Esophagus squamous epithelium (tissue), 5 donors: ENCODE results near the gene CTCFL. TPM values are rescaled to one million over a fixed set of nuclear protein-coding genes. Genes with fewer than 3 reads are reported as not detected.

ENCODE experiments used
- DNase-seq: peaks from one replicate; lab custom pipeline; 2025; lab: John Stamatoyannopoulos, UW
- H3K27ac ChIP-seq, 4 donors: fragments of 200-600 bp; sonication (generic); one replicate each; pipeline ENCODE4 v1.5.1; 2016 to 2019; ENCODE audit warnings: mild to moderate bottlenecking in 1 of 4
- H3K27me3 ChIP-seq, 4 donors: fragments of 200-600 bp; sonication (generic); 1 replicate in 3 of 4; 2 replicates in 1 of 4; pipeline versions ENCODE4 v1.5.1 to v1.6.0; 2017 to 2021; ENCODE audit warnings: antibody characterized with exemption in 1 of 4
- H3K36me3 ChIP-seq, 3 donors: fragments of 200-600 bp; sonication (generic); one replicate each; pipeline ENCODE4 v1.5.1; 2016 to 2019
- H3K4me1 ChIP-seq, 3 donors: fragments of 200-600 bp; sonication (generic); one replicate each; pipeline ENCODE4 v1.5.1; 2017 to 2019
- H3K4me3 ChIP-seq, 4 donors: fragments of 200-600 bp; sonication (generic); 1 replicate in 3 of 4; 2 replicates in 1 of 4; pipeline ENCODE4 v1.5.1; 2016 to 2019; ENCODE audit warnings: mild to moderate bottlenecking in 2 of 4, moderate library complexity in 1 of 4
- H3K9me3 ChIP-seq, 3 donors: fragments of 200-600 bp; sonication (generic); one replicate each; pipeline ENCODE4 v1.5.1; 2016 to 2019
- POLR2A ChIP-seq, 4 donors: fragments of 450-650 bp; IDR thresholded peaks; one replicate each; pipeline ENCODE4 v1.6.1; 2017; ENCODE audit warnings: antibody characterized with exemption in 4 of 4, mild to moderate bottlenecking in 4 of 4, moderate library complexity in 3 of 4
- WGBS, 2 donors: methylation state at CpG; one replicate each; pipeline ENCODE4 v1.1.5; 2018; 5-methylcytosine and 5-hydroxymethylcytosine counted together
- intact Hi-C: fragments of 100-400 bp; cut with DNase I; formaldehyde crosslinking; loops from one replicate; pipeline ENCODE4 v1.15.0; 2022
- total RNA-seq, 4 donors: library from RNA; depleted of rRNA; stranded (reverse); fragments of >200 nt; gene quantifications; one replicate each; pipeline ENCODE4 v1.1.0, GENCODE V29; 2016
- TF ChIP-seq, protein P1 (sequence below), 6 experiments: fragments of 450-650 bp in 4 of 6; fragments of 200-600 bp in 2 of 6; sonication (generic) in 2 of 6; IDR thresholded peaks; one replicate each; pipeline ENCODE4 v1.5.1; 2016 to 2019; ENCODE audit warnings: antibody characterized with exemption in 6 of 6, mild to moderate bottlenecking in 4 of 6, moderate library complexity in 4 of 6
- donor health status: DM: yes; HTN: yes; CAD: no.

The CTCFL gene
- total RNA-seq, 4 donors from 2014 or later, result 0.19 TPM; not detected in 3

DNA sequence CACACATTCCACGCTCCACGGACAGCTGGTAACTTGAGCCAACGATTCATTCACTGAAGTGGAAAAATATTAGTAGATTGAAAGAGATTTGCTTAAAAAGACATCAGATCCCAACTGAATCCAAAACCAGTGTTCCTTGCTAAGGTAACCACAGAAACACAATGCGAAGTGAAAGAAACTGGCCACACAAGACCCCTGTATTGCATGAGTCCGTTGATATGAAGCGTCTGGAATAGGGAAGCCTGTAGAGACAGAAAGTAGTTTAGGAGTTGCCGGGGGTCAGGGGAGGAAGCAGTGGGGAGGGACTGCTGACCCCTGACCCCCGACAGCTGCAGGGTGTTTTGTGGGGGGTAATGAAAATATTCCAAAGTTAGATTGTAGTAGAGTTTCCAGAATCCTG is 46.0 kb upstream of the CTCFL start:
- Histone ChIP-seq H3K9me3 (no peaks in the 10 kb centered on the region), H3K4me3 (no peak overlapping the region), H3K27ac (no peak overlapping the region), H3K27me3 (peaks cover 0 to 27% (median 0%) of the 10 kb centered on the region in 4 donors), H3K4me1 (no peaks in the 10 kb centered on the region), H3K36me3 (no peaks in the 10 kb centered on the region)
- intact Hi-C loops, result no loop called here
- no peak for TF ChIP-seq POLR2A (IDR thresholded peaks at IDR 0.05)
- TF ChIP-seq, protein P1, sequence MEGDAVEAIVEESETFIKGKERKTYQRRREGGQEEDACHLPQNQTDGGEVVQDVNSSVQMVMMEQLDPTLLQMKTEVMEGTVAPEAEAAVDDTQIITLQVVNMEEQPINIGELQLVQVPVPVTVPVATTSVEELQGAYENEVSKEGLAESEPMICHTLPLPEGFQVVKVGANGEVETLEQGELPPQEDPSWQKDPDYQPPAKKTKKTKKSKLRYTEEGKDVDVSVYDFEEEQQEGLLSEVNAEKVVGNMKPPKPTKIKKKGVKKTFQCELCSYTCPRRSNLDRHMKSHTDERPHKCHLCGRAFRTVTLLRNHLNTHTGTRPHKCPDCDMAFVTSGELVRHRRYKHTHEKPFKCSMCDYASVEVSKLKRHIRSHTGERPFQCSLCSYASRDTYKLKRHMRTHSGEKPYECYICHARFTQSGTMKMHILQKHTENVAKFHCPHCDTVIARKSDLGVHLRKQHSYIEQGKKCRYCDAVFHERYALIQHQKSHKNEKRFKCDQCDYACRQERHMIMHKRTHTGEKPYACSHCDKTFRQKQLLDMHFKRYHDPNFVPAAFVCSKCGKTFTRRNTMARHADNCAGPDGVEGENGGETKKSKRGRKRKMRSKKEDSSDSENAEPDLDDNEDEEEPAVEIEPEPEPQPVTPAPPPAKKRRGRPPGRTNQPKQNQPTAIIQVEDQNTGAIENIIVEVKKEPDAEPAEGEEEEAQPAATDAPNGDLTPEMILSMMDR (IDR thresholded peaks at IDR 0.05), result no peak
- 64 to 73% methylated on average over 8 of the region's 8 CpGs for WGBS, 2 donors
- no peak for DNase-seq

DNA sequence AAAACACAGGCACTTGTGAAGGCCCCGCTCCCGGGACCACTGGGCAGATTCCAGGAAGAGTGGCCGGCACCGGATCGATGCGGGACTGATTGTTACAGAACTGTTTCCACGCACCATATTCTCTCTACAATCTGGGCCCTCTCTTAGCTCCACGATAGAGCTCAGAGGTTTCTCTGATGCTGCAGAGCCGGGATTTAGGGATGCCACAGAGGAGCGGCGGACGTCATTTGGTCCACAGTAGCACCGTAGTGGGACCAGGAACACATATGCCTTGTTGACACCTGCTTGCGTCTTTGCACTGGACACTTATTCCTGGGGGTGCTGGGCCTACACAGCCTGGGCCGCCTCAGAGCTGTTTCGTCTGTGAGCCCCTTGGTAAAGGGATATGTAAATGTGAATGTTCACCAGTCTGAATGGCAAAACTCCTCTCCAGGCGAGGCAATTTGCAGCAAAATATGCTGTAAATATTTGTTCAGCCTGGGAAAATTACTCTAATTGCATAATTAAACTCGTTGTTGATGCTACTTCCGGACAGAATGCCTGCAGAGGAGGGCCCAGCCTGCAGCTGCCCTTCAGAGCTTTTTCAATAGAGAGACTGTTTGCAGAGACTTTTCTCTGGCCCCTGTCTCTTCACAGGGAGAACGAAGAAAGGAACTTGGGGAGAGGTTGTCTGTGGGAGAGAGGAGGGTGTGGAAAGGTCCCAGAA is 45.4 kb upstream of the CTCFL start:
- no peak overlapping the region for H3K4me3 ChIP-seq
- no peak overlapping the region for H3K27ac ChIP-seq
- DNase-seq, result no peak
- TF ChIP-seq POLR2A (IDR thresholded peaks at IDR 0.05), result no peak
- TF ChIP-seq, protein P1 (IDR thresholded peaks at IDR 0.05), result no peak
- H3K27me3 ChIP-seq, result peaks cover 0 to 21% (median 0%) of the 10 kb centered on the region in 4 donors
- H3K4me1 ChIP-seq, result no peaks in the 10 kb centered on the region
- H3K36me3 ChIP-seq, result no peaks in the 10 kb centered on the region
- intact Hi-C loops, result no loop called here
- WGBS, 2 donors, result 44 to 76% methylated on average over 4 to 14 of the region's 20 CpGs
- H3K9me3 ChIP-seq, result no peaks in the 10 kb centered on the region

DNA sequence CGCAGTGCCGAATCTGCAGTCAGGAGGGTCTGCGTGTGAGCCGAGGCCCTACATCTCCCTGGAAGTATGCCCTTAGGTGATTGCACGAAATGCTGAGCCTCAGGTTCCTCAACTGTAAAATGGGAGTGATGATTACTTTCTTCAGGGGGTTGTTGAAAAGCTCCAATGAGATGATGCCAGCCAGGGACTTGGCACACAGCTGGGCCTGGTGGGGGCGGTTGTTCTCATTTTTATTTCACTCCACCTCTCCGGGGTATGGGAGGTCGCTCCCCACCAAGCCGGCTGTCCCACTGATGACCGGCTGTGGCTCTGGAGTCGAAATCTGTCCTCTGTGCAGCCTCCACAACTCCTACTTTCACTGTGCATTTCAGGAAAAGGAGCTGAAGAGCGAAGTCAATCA is 44.0 kb upstream of the CTCFL start:
- no peak for DNase-seq
- Histone ChIP-seq H3K36me3 (no peaks in the 10 kb centered on the region), H3K4me1 (no peaks in the 10 kb centered on the region), H3K9me3 (no peaks in the 10 kb centered on the region), H3K27ac (no peak overlapping the region), H3K27me3 (peaks cover 0 to 7% (median 0%) of the 10 kb centered on the region in 4 donors), H3K4me3 (no peak overlapping the region)
- TF ChIP-seq POLR2A (IDR thresholded peaks at IDR 0.05), result no peak
- TF ChIP-seq, protein P1 (IDR thresholded peaks at IDR 0.05), result no peak
- 88 to 90% methylated on average over 10 to 12 of the region's 12 CpGs for WGBS, 2 donors
- intact Hi-C loops, result no loop called here

DNA sequence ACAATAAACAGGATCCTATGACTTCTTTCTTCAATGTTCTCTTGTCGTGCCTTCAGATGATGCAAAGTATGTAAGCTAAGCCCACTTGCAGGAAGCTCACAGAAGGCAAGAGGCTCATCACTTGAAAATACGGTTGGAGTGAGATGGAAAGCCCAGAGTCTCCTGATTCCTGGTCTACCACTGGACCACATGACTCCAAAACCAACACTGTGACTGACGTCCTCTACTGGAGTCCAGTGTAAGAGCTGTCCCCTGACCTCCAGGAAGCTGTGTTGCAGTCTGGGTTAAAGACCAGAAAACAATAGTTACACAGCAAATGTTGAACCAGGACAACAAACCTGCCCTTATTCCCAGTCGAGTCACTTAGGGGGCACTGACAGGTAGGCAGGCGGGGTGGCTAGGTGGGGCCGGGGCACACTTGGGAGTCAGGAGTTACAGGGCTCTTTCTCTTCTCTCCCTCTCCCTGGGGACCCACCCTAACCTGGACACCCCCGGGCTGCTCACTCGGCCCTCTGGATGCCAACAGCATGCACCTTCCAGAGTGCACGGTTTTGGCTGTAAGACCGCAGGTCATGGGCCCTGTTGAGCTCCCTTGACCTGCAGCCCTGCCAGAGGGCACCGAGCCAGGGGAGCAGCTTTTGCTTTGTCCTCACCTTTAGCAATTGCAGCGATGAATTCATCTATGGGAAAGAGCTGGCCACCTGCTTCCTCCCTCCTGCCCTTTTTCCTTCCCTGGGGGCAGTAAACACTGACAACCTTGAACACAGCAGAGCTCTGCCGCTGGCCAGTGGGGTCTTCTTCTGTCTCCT is 43.4 kb upstream of the CTCFL start:
- WGBS, 2 donors, result 60 to 63% methylated on average over 4 to 11 of the region's 13 CpGs
- H3K27me3 ChIP-seq, result peaks cover 0 to 5% (median 0%) of the 10 kb centered on the region in 4 donors
- no peak overlapping the region for H3K4me3 ChIP-seq
- H3K36me3 ChIP-seq, result no peaks in the 10 kb centered on the region
- no peak for DNase-seq
- no peaks in the 10 kb centered on the region for H3K4me1 ChIP-seq
- intact Hi-C loops, result no loop called here
- TF ChIP-seq, protein P1 (IDR thresholded peaks at IDR 0.05), result no peak
- no peak for TF ChIP-seq POLR2A (IDR thresholded peaks at IDR 0.05)
- H3K9me3 ChIP-seq, result no peaks in the 10 kb centered on the region
- H3K27ac ChIP-seq, result no peak overlapping the region
